ENCODE results near the gene INAVA. TPM values are rescaled to one million over a fixed set of nuclear protein-coding genes. Genes with fewer than 3 reads are reported as not detected.

The INAVA gene
- total and polyA plus RNA-seq, 2 donors (not counting 1 experiment from before 2014, with no cell fraction given) = 0.06 to 0.34 TPM

- no peak overlapping the region for H3K27ac Mint-ChIP-seq
- ChIA-PET CTCF (no interaction called here), POLR2A (no interaction called here)
- TF ChIP-seq CTCF (IDR thresholded peaks at IDR 0.05) (no peak), EZH2 (IDR thresholded peaks at IDR 0.05; ENCODE audit: borderline replicate concordance, insufficient read depth, low read depth, low read length, poor library complexity, severe bottlenecking) (no peak)
- H3K4me3 ChIP-seq (ENCODE audit: control extremely low read depth in 1 of 5, extremely low read depth in 1 of 5, insufficient read depth in 1 of 5, low read depth in 2 of 5, low read length in 4 of 5) = no peak overlapping the region
- DNase-seq = no peak
- H3K36me3 ChIP-seq (replicated peaks in 1 of 2; ENCODE audit: control extremely low read depth in 1 of 2, control insufficient read depth in 1 of 2, extremely low read depth in 1 of 2, insufficient read depth in 2 of 2, low read length in 1 of 2) = no peaks in the 10 kb centered on the region
- no peaks in the 10 kb centered on the region for H3K79me2 ChIP-seq (ENCODE audit: control insufficient read depth, insufficient read depth, low read length)
- no peaks in the 10 kb centered on the region for H3K9me3 Mint-ChIP-seq (ENCODE audit: insufficient read depth)
- no peaks in the 10 kb centered on the region for H4K20me1 ChIP-seq (ENCODE audit: control insufficient read depth, insufficient read depth, low read length, poor library complexity, severe bottlenecking)
- H3K27me3 Mint-ChIP-seq = no peaks in the 10 kb centered on the region
- H3K9ac ChIP-seq (ENCODE audit: low read length) = no peak overlapping the region
- WGBS (ENCODE audit: insufficient coverage) = no CpG with 5 or more reads among the region's 2 CpGs
- H3K4me3 Mint-ChIP-seq = no peak overlapping the region
- no peak overlapping the region for H3K4me2 ChIP-seq (replicated peaks; ENCODE audit: low read depth, low read length, poor library complexity, severe bottlenecking)
- H3K27ac ChIP-seq (ENCODE audit: low read length in 2 of 2) = no peak overlapping the region
- no peaks in the 10 kb centered on the region for H3K4me1 Mint-ChIP-seq
- no peak overlapping the region for H2AFZ ChIP-seq (ENCODE audit: insufficient read depth, low read depth, low read length, poor library complexity, severe bottlenecking)
- no peaks in the 10 kb centered on the region for H3K9me3 ChIP-seq (ENCODE audit: control extremely low read depth in 1 of 3, control insufficient read depth in 2 of 3, insufficient read depth in 1 of 3, low read length in 2 of 3)
- no peaks in the 10 kb centered on the region for H3K4me1 ChIP-seq (ENCODE audit: control insufficient read depth in 2 of 2, insufficient read depth in 2 of 2, low read length in 2 of 2)
- no peaks in the 10 kb centered on the region for H3K27me3 ChIP-seq (replicated peaks in 1 of 4; ENCODE audit: control extremely low read depth in 1 of 4, control insufficient read depth in 3 of 4, insufficient read depth in 4 of 4, low read length in 3 of 4)
- intact Hi-C loops (cut with micrococcal nuclease) = no loop called here
- no peak for ATAC-seq (ENCODE audit: low read depth)
Measured at GRCh38 chr1:200856716-200857357, 37.9 kb upstream of the INAVA start.

- H3K79me2 ChIP-seq (ENCODE audit: control insufficient read depth, insufficient read depth, low read length) = no peaks in the 10 kb centered on the region
- intact Hi-C loops (cut with micrococcal nuclease) = no loop called here
- H3K27me3 Mint-ChIP-seq = no peaks in the 10 kb centered on the region
- H2AFZ ChIP-seq (ENCODE audit: insufficient read depth, low read depth, low read length, poor library complexity, severe bottlenecking) = no peak overlapping the region
- H3K9ac ChIP-seq (ENCODE audit: low read length) = no peak overlapping the region
- DNase-seq = no peak
- peaks cover 9% of the 10 kb centered on the region for H3K4me1 Mint-ChIP-seq
- H3K9me3 ChIP-seq (ENCODE audit: control extremely low read depth in 1 of 3, control insufficient read depth in 2 of 3, insufficient read depth in 1 of 3, low read length in 2 of 3) = no peaks in the 10 kb centered on the region
- H3K36me3 ChIP-seq (replicated peaks in 1 of 2; ENCODE audit: control extremely low read depth in 1 of 2, control insufficient read depth in 1 of 2, extremely low read depth in 1 of 2, insufficient read depth in 2 of 2, low read length in 1 of 2) = no peaks in the 10 kb centered on the region
- no peaks in the 10 kb centered on the region for H3K27me3 ChIP-seq (replicated peaks in 1 of 4; ENCODE audit: control extremely low read depth in 1 of 4, control insufficient read depth in 3 of 4, insufficient read depth in 4 of 4, low read length in 3 of 4)
- H3K27ac Mint-ChIP-seq = no peak overlapping the region
- TF ChIP-seq EZH2 (IDR thresholded peaks at IDR 0.05; ENCODE audit: borderline replicate concordance, insufficient read depth, low read depth, low read length, poor library complexity, severe bottlenecking) = no peak
- TF ChIP-seq CTCF (IDR thresholded peaks at IDR 0.05) = no peak
- no peaks in the 10 kb centered on the region for H4K20me1 ChIP-seq (ENCODE audit: control insufficient read depth, insufficient read depth, low read length, poor library complexity, severe bottlenecking)
- no peak overlapping the region for H3K27ac ChIP-seq (ENCODE audit: low read length in 2 of 2)
- H3K4me1 ChIP-seq (ENCODE audit: control insufficient read depth in 2 of 2, insufficient read depth in 2 of 2, low read length in 2 of 2) = peaks cover 0 to 4% of the 10 kb centered on the region in 2 donors
- ChIA-PET CTCF (no interaction called here), POLR2A (no interaction called here)
- H3K9me3 Mint-ChIP-seq (ENCODE audit: insufficient read depth) = no peaks in the 10 kb centered on the region
- H3K4me3 Mint-ChIP-seq = no peak overlapping the region
- no peak for ATAC-seq (ENCODE audit: low read depth)
- no peak overlapping the region for H3K4me3 ChIP-seq (ENCODE audit: control extremely low read depth in 1 of 5, extremely low read depth in 1 of 5, insufficient read depth in 1 of 5, low read depth in 2 of 5, low read length in 4 of 5)
- 100% methylated on average over 1 of the region's 1 CpG for WGBS (ENCODE audit: insufficient coverage)
- H3K4me2 ChIP-seq (replicated peaks; ENCODE audit: low read depth, low read length, poor library complexity, severe bottlenecking) = no peak overlapping the region
Measured at GRCh38 chr1:200857804-200858203, 36.9 kb upstream of the INAVA start.
